ENCODE data around the gene RAB5A.
"Not testable (repeated sequence)": the region's sequence is repeated elsewhere in the genome, so short reads cannot be mapped to it uniquely, and the experiment has no call there.

Gene RAB5A

GRCh38 chr3:19948226-19948591 is 1.3 kb downstream of the RAB5A start:
- no peak for DNase-seq (ENCODE audit: low read depth)

- DNase-seq (ENCODE audit: low read depth), result no peak
Measured at GRCh38 chr3:19950316-19950715, 3.4 kb downstream of the RAB5A start.

- no peak for DNase-seq (ENCODE audit: low read depth)
Measured at GRCh38 chr3:19954676-19955075, 7.8 kb downstream of the RAB5A start.

GRCh38 chr3:19957354-19957753 is 10.5 kb downstream of the RAB5A start:
- DNase-seq (ENCODE audit: low read depth), result not testable (repeated sequence)

GRCh38 chr3:19959505-19959904 is 12.6 kb downstream of the RAB5A start:
- DNase-seq (ENCODE audit: low read depth), result no peak

- DNase-seq (ENCODE audit: low read depth), result no peak
Measured at GRCh38 chr3:19960696-19961095, 13.8 kb downstream of the RAB5A start.

- no peak for DNase-seq (ENCODE audit: low read depth)
Measured at GRCh38 chr3:19961960-19962359, 15.1 kb downstream of the RAB5A start.

GRCh38 chr3:19967208-19967607 is 20.3 kb downstream of the RAB5A start:
- DNase-seq (ENCODE audit: low read depth), result no peak

GRCh38 chr3:19967812-19968211 is 20.9 kb downstream of the RAB5A start:
- DNase-seq (ENCODE audit: low read depth), result no peak

GRCh38 chr3:19970327-19970726 is 23.4 kb downstream of the RAB5A start:
- no peak for DNase-seq (ENCODE audit: low read depth)

- DNase-seq (ENCODE audit: low read depth), result no peak
Measured at GRCh38 chr3:19972054-19972453, 25.2 kb downstream of the RAB5A start.

- not testable (repeated sequence) for DNase-seq (ENCODE audit: low read depth)
Measured at GRCh38 chr3:19988904-19989303, 42.0 kb downstream of the RAB5A start.

GRCh38 chr3:19994796-19995195 is 47.9 kb downstream of the RAB5A start:
- DNase-seq (ENCODE audit: low read depth), result no peak

GRCh38 chr3:19997502-19997901 is 50.6 kb downstream of the RAB5A start:
- no peak for DNase-seq (ENCODE audit: low read depth)

- DNase-seq (ENCODE audit: low read depth), result no peak
Measured at GRCh38 chr3:20001932-20002331, 55.0 kb downstream of the RAB5A start.

- DNase-seq (ENCODE audit: low read depth), result no peak
Measured at GRCh38 chr3:20007960-20008359, 61.1 kb downstream of the RAB5A start.

- DNase-seq (ENCODE audit: low read depth), result no peak
Measured at GRCh38 chr3:20008646-20009045, 61.7 kb downstream of the RAB5A start.

GRCh38 chr3:20012164-20012563 is 65.3 kb downstream of the RAB5A start, which contains the start of gene PP2D1:
TSS of gene PP2D1 (minus strand) at chr3:20012264. CDS start at chr3:20012072, 192 bp downstream.
- DNase-seq (ENCODE audit: low read depth), result no peak

GRCh38 chr3:20013396-20013795 is 66.5 kb downstream of the RAB5A start:
- DNase-seq (ENCODE audit: low read depth), result no peak

GRCh38 chr3:20015525-20015924 is 68.6 kb downstream of the RAB5A start:
- no peak for DNase-seq (ENCODE audit: low read depth)

- DNase-seq (ENCODE audit: low read depth), result not testable (repeated sequence)
Measured at GRCh38 chr3:20016076-20016475, 69.2 kb downstream of the RAB5A start.

- no peak for DNase-seq (ENCODE audit: low read depth)
Measured at GRCh38 chr3:20022954-20023622, 76.2 kb downstream of the RAB5A start.

- DNase-seq (ENCODE audit: low read depth), result no peak
Measured at GRCh38 chr3:20023623-20024405, 76.9 kb downstream of the RAB5A start.

GRCh38 chr3:20027136-20027535 is 80.2 kb downstream of the RAB5A start:
- no peak for DNase-seq (ENCODE audit: low read depth)

All from T-helper 22 cell (primary cell).